ENCODE measurements around the gene ZNF536. TPM values are rescaled to one million over a fixed set of nuclear protein-coding genes. Genes with fewer than 3 reads are reported as not detected.

The ZNF536 gene
- total and polyA plus RNA-seq, 2 donors (not counting 3 experiments of a cell fraction or from before 2014, with no cell fraction given) = not detected

- DNase-seq (ENCODE audit: low read depth, low spot score) (no peak), FAIRE-seq (no peak)
- Histone ChIP-seq H4K20me1 (replicated peaks; ENCODE audit: control insufficient read depth, extremely low read depth, insufficient read depth, low read length) (no peaks in the 10 kb centered on the region), H3K36me3 (ENCODE audit: control insufficient read depth in 2 of 2, extremely low read depth in 1 of 2, insufficient read depth in 2 of 2, low read length in 2 of 2) (no peaks in the 10 kb centered on the region), H3K4me1 (ENCODE audit: control insufficient read depth, extremely low read depth, insufficient read depth, low read length) (no peaks in the 10 kb centered on the region), H3K9me1 (replicated peaks; ENCODE audit: control insufficient read depth, extremely low read depth, insufficient read depth, low read length) (no peaks in the 10 kb centered on the region), H3K4me3 (replicated peaks in 1 of 3; ENCODE audit: insufficient read depth in 1 of 3, low read depth in 1 of 3, low read length in 3 of 3) (no peak overlapping the region), H3K27ac (ENCODE audit: insufficient read depth, low read depth, low read length) (no peak overlapping the region), H3K9ac (replicated peaks; ENCODE audit: extremely low read depth, insufficient read depth, low read length) (no peak overlapping the region), H2AFZ (ENCODE audit: low read depth, low read length) (no peak overlapping the region), H3K79me2 (ENCODE audit: control insufficient read depth, insufficient read depth, low read length) (no peaks in the 10 kb centered on the region), H3K27me3 (ENCODE audit: control insufficient read depth in 2 of 2, insufficient read depth in 2 of 2, low read length in 2 of 2) (no peaks in the 10 kb centered on the region), H3K9me3 (replicated peaks; ENCODE audit: control insufficient read depth, insufficient read depth, low read length) (peaks cover 3% of the 10 kb centered on the region), H3K4me2 (ENCODE audit: insufficient read depth, low read length) (no peak overlapping the region)
- ChIA-PET CTCF (no interaction called here), POLR2A (no interaction called here)
- no TSS peak for BruUV-seq (replicated peaks)
- intact Hi-C loops (cut with micrococcal nuclease) (no loop called here), dilution Hi-C loops (cut with MboI; ENCODE audit: extremely low pct_ligation_motif_present, low sequenced_read_pairs) (no loop called here)
- TF ChIP-seq FOS (IDR thresholded peaks at IDR 0.05; ENCODE audit: borderline replicate concordance, insufficient read depth, low read length) (no peak), JUN (IDR thresholded peaks at IDR 0.05; ENCODE audit: borderline replicate concordance, insufficient read depth, insufficient read length, low read depth) (no peak), POLR2AphosphoS5 (IDR thresholded peaks at IDR 0.05; ENCODE audit: insufficient read depth, low read depth, low read length) (no peak), MAX (IDR thresholded peaks at IDR 0.05; ENCODE audit: insufficient read depth, insufficient read length) (no peak), GATA2 (IDR thresholded peaks at IDR 0.05; ENCODE audit: insufficient read depth, insufficient read length, low read depth, low read length) (no peak), CTCF (IDR thresholded peaks at IDR 0.05; ENCODE audit: extremely low read depth in 1 of 2, insufficient read depth in 1 of 2, low read depth in 1 of 2, low read length in 2 of 2) (no peak), MYC (IDR thresholded peaks at IDR 0.05; ENCODE audit: low read depth, low read length) (no peak), POLR2A (IDR thresholded peaks at IDR 0.05; ENCODE audit: low read depth, low read length) (no peak), EZH2 (IDR thresholded peaks at IDR 0.05; ENCODE audit: borderline replicate concordance, low read depth, low read length, severe bottlenecking) (no peak)
Observed at GRCh38 chr19:30360376-30361106, 11.6 kb upstream of the ZNF536 start.
